B cell (primary cell): ENCODE results near the gene MROH2A. TPM values are rescaled to one million over a fixed set of nuclear protein-coding genes. Genes with fewer than 3 reads are reported as not detected.

Experiments
- ATAC-seq: fragments of 200-7000 bp; cut with Tn5 transposase; one replicate; pipeline ENCODE4 v1.10.0; 2021; ENCODE audit warnings: low read depth, mild to moderate bottlenecking, moderate number of reproducible peaks, moderate library complexity
- CTCF ChIA-PET: fragments of 350-600 bp; sonication (Branson Sonifier 250); formaldehyde crosslinking; loops from one replicate; lab custom pipeline; 2021; ENCODE audit warnings: antibody characterized with exemption, inconsistent platforms; lab: Charles Lee
- POLR2A ChIA-PET: fragments of 350-600 bp; sonication (Branson Sonifier 250); formaldehyde crosslinking; loops from one replicate; lab custom pipeline; 2021; ENCODE audit warnings: antibody characterized with exemption; lab: Charles Lee
- DNase-seq: peaks from one replicate; pipeline ENCODE4 v3.0.0; 2013
- H2AFZ ChIP-seq: 2 replicates; pipeline ENCODE4 v1.6.1; 2012; ENCODE audit warnings: mild to moderate bottlenecking, low read depth, low read length; ENCODE audit not compliant: insufficient read depth, poor library complexity, severe bottlenecking
- H3K27ac ChIP-seq, 2 donors: 1 replicate in 1 of 2; 2 replicates in 1 of 2; pipeline ENCODE4 v1.5.1; 2012 to 2013; ENCODE audit warnings: low read length in 2 of 2, mild to moderate bottlenecking in 2 of 2, moderate library complexity in 1 of 2
- H3K27me3 ChIP-seq, 4 experiments: fragments of 200-600 bp in 1 of 4; sonication (generic) in 1 of 4; replicated peaks in 1 of 4; 1 replicate in 2 of 4; 2 replicates in 2 of 4; pipeline versions ENCODE4 v1.6.1 to v1.7.0; 2013 to 2016; ENCODE audit warnings: low read length in 3 of 4, mild to moderate bottlenecking in 2 of 4, mixed read lengths in 1 of 4, moderate library complexity in 1 of 4; ENCODE audit not compliant: insufficient read depth in 4 of 4, control insufficient read depth in 3 of 4; ENCODE audit errors: control extremely low read depth in 1 of 4
- H3K36me3 ChIP-seq, 2 experiments: replicated peaks in 1 of 2; 1 replicate in 1 of 2; 2 replicates in 1 of 2; pipeline versions ENCODE4 v1.6.1 to v1.7.1; 2013; ENCODE audit warnings: low read length in 1 of 2; ENCODE audit not compliant: insufficient read depth in 2 of 2, control insufficient read depth in 1 of 2; ENCODE audit errors: control extremely low read depth in 1 of 2, extremely low read depth in 1 of 2
- H3K4me1 ChIP-seq, 2 donors: fragments of 200-600 bp in 1 of 2; sonication (generic) in 1 of 2; 1 replicate in 1 of 2; 2 replicates in 1 of 2; pipeline versions ENCODE4 v1.5.1 to v1.6.1; 2013 to 2017; ENCODE audit warnings: low read length in 2 of 2; ENCODE audit not compliant: control insufficient read depth in 2 of 2, insufficient read depth in 2 of 2
- H3K4me2 ChIP-seq: replicated peaks from 2 replicates; pipeline ENCODE3; 2012; ENCODE audit warnings: mild to moderate bottlenecking, low read depth, low read length; ENCODE audit not compliant: poor library complexity, severe bottlenecking
- H3K4me3 ChIP-seq, 5 experiments: fragments of 200-600 bp in 1 of 5; sonication (generic) in 1 of 5; 1 replicate in 3 of 5; 2 replicates in 2 of 5; pipeline versions ENCODE4 v1.5.1 to v1.7.0; 2011 to 2016; ENCODE audit warnings: low read length in 4 of 5, mild to moderate bottlenecking in 4 of 5, low read depth in 2 of 5, control low read depth in 1 of 5, moderate library complexity in 1 of 5; ENCODE audit not compliant: insufficient read depth in 1 of 5; ENCODE audit errors: control extremely low read depth in 1 of 5, extremely low read depth in 1 of 5
- H3K79me2 ChIP-seq: fragments of 200-600 bp; sonication (generic); one replicate; pipeline ENCODE4 v1.6.0; 2016; ENCODE audit warnings: low read length; ENCODE audit not compliant: control insufficient read depth, insufficient read depth
- H3K9ac ChIP-seq: fragments of 200-600 bp; sonication (generic); 2 replicates; pipeline ENCODE4 v1.6.1; 2017; ENCODE audit warnings: mild to moderate bottlenecking, low read length, moderate library complexity
- H3K9me3 ChIP-seq, 3 donors: one replicate each; pipeline versions ENCODE4 v1.6.1 to v1.7.1; 2013; ENCODE audit warnings: low read length in 2 of 3; ENCODE audit not compliant: control insufficient read depth in 2 of 3, insufficient read depth in 1 of 3; ENCODE audit errors: control extremely low read depth in 1 of 3
- H4K20me1 ChIP-seq: 2 replicates; pipeline ENCODE4 v1.6.0; 2012; ENCODE audit warnings: mild to moderate bottlenecking, low read length; ENCODE audit not compliant: insufficient read depth, control insufficient read depth, poor library complexity, severe bottlenecking
- H3K27ac Mint-ChIP-seq: one replicate; pipeline ENCODE4 v1.8.0; 2021; ENCODE audit warnings: mixed read lengths
- H3K27me3 Mint-ChIP-seq: one replicate; pipeline ENCODE4 v1.8.0; 2021; ENCODE audit warnings: mixed read lengths
- H3K4me1 Mint-ChIP-seq: one replicate; pipeline ENCODE4 v1.8.0; 2021; ENCODE audit warnings: mixed read lengths
- H3K4me3 Mint-ChIP-seq: one replicate; pipeline ENCODE4 v1.8.0; 2021; ENCODE audit warnings: mixed read lengths
- H3K9me3 Mint-ChIP-seq: one replicate; pipeline ENCODE4 v1.8.0; 2022; ENCODE audit warnings: mixed read lengths; ENCODE audit not compliant: insufficient read depth
- CTCF ChIP-seq: fragments of 200-600 bp; IDR thresholded peaks from one replicate; pipeline ENCODE4 v1.8.0; 2022; ENCODE audit warnings: antibody characterized with exemption, mild to moderate bottlenecking
- EZH2 ChIP-seq: IDR thresholded peaks from 2 replicates; pipeline ENCODE4 v1.6.1; 2012; ENCODE audit warnings: borderline replicate concordance, low read depth, mild to moderate bottlenecking, moderate library complexity, low read length; ENCODE audit not compliant: insufficient read depth, poor library complexity, severe bottlenecking
- WGBS: methylation state at CpG from one replicate; pipeline ENCODE4 v1.1.5; 2013; ENCODE audit warnings: missing lambda C conversion rate; ENCODE audit not compliant: insufficient coverage; 5-methylcytosine and 5-hydroxymethylcytosine counted together
- intact Hi-C: fragments of 100-400 bp; cut with micrococcal nuclease; formaldehyde crosslinking; loops from one replicate; pipeline ENCODE4 v1.10.0; 2022
- polyA plus RNA-seq: library from polyadenylated mRNA; depleted of rRNA; stranded (reverse); fragments of >200 nt; gene quantifications from 2 replicates; pipeline ENCODE4 v1.2.3, GENCODE V29; 2012
- total RNA-seq, 2 donors: library from RNA; stranded (reverse); fragments of 120-200 nt in 1 of 2; gene quantifications; 1 replicate in 1 of 2; 2 replicates in 1 of 2; pipeline versions ENCODE4 v1.2.3 to v1.2.4, GENCODE V29; 2013 to 2022

Gene MROH2A
- total and polyA plus RNA-seq, 2 donors (not counting 1 experiment from before 2014, with no cell fraction given): not detected

GRCh38 chr2:233810385-233810784 lies 32.3 kb downstream of the MROH2A start:
- no peaks in the 10 kb centered on the region for H3K4me1 Mint-ChIP-seq
- ChIA-PET CTCF (no interaction called here), POLR2A (no interaction called here)
- no peak for ATAC-seq
- TF ChIP-seq CTCF (no peak), EZH2 (no peak)
- Histone ChIP-seq H3K79me2 (no peaks in the 10 kb centered on the region), H3K4me1 (no peaks in the 10 kb centered on the region), H3K36me3 (no peaks in the 10 kb centered on the region), H3K4me2 (no peak overlapping the region), H2AFZ (no peak overlapping the region), H3K27me3 (peaks cover 0 to 8% (median 0%) of the 10 kb centered on the region in 4 experiments), H4K20me1 (no peaks in the 10 kb centered on the region), H3K27ac (no peak overlapping the region), H3K9me3 (no peaks in the 10 kb centered on the region), H3K4me3 (no peak overlapping the region), H3K9ac (no peak overlapping the region)
- intact Hi-C loops: no loop called here
- H3K4me3 Mint-ChIP-seq: no peak overlapping the region
- H3K27ac Mint-ChIP-seq: no peak overlapping the region
- DNase-seq: no peak
- H3K27me3 Mint-ChIP-seq: peaks cover 22% of the 10 kb centered on the region
- 84% methylated on average over 5 of the region's 6 CpGs for WGBS
- no peaks in the 10 kb centered on the region for H3K9me3 Mint-ChIP-seq

DNA sequence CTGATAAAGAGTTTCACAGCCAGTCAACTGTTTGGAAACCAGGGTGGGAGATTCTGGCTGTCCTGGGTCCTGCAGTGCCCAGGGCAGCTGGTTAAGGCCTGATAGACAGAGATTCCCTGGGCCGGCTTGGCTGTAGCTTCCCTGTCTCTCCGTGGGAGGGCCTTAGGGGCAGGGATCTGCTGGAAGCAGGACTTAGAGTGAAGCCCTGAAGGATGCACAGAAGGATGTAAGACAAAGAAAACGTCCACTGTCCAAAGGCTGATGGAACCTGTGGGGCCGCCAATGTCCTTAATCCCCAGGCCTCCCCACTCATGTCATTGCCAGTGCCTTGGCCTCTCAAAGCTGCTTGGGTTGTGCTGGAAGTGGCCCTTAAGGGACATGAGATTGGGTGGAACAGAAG lies 33.0 kb downstream of the MROH2A start:
- DNase-seq: no peak
- H3K27ac Mint-ChIP-seq: no peak overlapping the region
- 82% methylated on average over 3 of the region's 4 CpGs for WGBS

More for the DNA sequence above, 33.0 kb downstream of the MROH2A start:
- ATAC-seq: no peak
- Histone ChIP-seq H3K9ac (no peak overlapping the region), H3K9me3 (no peaks in the 10 kb centered on the region), H3K4me2 (no peak overlapping the region), H3K79me2 (no peaks in the 10 kb centered on the region), H3K4me1 (no peaks in the 10 kb centered on the region), H4K20me1 (no peaks in the 10 kb centered on the region), H3K27ac (no peak overlapping the region), H3K27me3 (peaks cover 0 to 8% (median 0%) of the 10 kb centered on the region in 4 experiments), H2AFZ (no peak overlapping the region), H3K36me3 (no peaks in the 10 kb centered on the region), H3K4me3 (no peak overlapping the region)
- ChIA-PET CTCF (no interaction called here), POLR2A (no interaction called here)
- TF ChIP-seq EZH2 (no peak), CTCF (no peak)
- no peaks in the 10 kb centered on the region for H3K9me3 Mint-ChIP-seq
- H3K4me3 Mint-ChIP-seq: no peak overlapping the region
- intact Hi-C loops: no loop called here
- H3K4me1 Mint-ChIP-seq: no peaks in the 10 kb centered on the region
- H3K27me3 Mint-ChIP-seq: peaks cover 24% of the 10 kb centered on the region
